Embryonic facial prominence (tissue), 1 donor: ENCODE measurements around the gene LAMA3.

Experiments used
- DNase-seq: peaks from one replicate; pipeline ENCODE4 v3.0.0-alpha.2; 2016; ENCODE audit errors: extremely low spot score

Gene LAMA3

GRCh38 chr18:23668731-23669130 is 20.5 kb upstream of the LAMA3 start:
- no peak for DNase-seq

GRCh38 chr18:23669202-23669766 is 20.0 kb upstream of the LAMA3 start:
- DNase-seq, result no peak

GRCh38 chr18:23669804-23670405 is 19.3 kb upstream of the LAMA3 start:
- DNase-seq, result no peak

GRCh38 chr18:23671564-23671963 is 17.7 kb upstream of the LAMA3 start:
- no peak for DNase-seq

GRCh38 chr18:23673725-23674124 is 15.5 kb upstream of the LAMA3 start:
- no peak for DNase-seq

- DNase-seq, result no peak
Observed at GRCh38 chr18:23675236-23675635, 14.0 kb upstream of the LAMA3 start.

GRCh38 chr18:23675896-23676295 is 13.4 kb upstream of the LAMA3 start:
- DNase-seq, result no peak

- no peak for DNase-seq
Observed at GRCh38 chr18:23682045-23682444, 7.2 kb upstream of the LAMA3 start.

GRCh38 chr18:23682472-23682871 is 6.8 kb upstream of the LAMA3 start:
- no peak for DNase-seq

GRCh38 chr18:23683155-23683554 is 6.1 kb upstream of the LAMA3 start:
- no peak for DNase-seq

GRCh38 chr18:23683671-23684070 is 5.6 kb upstream of the LAMA3 start:
- DNase-seq, result no peak

- DNase-seq, result no peak
Observed at GRCh38 chr18:23684515-23685197, 4.6 kb upstream of the LAMA3 start.

GRCh38 chr18:23688528-23688927 is 725 bp upstream of the LAMA3 start:
- no peak for DNase-seq

- DNase-seq, result no peak
Observed at GRCh38 chr18:23689616-23690504, 607 bp downstream of the LAMA3 start.

GRCh38 chr18:23690505-23691068 is 1.3 kb downstream of the LAMA3 start:
- DNase-seq, result no peak

- no peak for DNase-seq
Observed at GRCh38 chr18:23693846-23694245, 4.6 kb downstream of the LAMA3 start.

- no peak for DNase-seq
Observed at GRCh38 chr18:23694637-23695430, 5.6 kb downstream of the LAMA3 start.

GRCh38 chr18:23701017-23701416 is 11.8 kb downstream of the LAMA3 start:
- no peak for DNase-seq

GRCh38 chr18:23701544-23702064 is 12.4 kb downstream of the LAMA3 start:
- DNase-seq, result no peak

GRCh38 chr18:23702606-23703005 is 13.4 kb downstream of the LAMA3 start:
- no peak for DNase-seq
